ENCODE data around the gene PTPRD.

GRCh38 chr9:8869812-8870211 is 1743.0 kb downstream of the PTPRD start:
- TF ChIP-seq CTCF (IDR thresholded peaks at IDR 0.05) = no peak
- no peak for TF ChIP-seq POLR2A (IDR thresholded peaks at IDR 0.05)
